NCI-H1436 treated with DMSO at 0.1 percent for 48 hours (cell line): ENCODE measurements around the gene TBC1D4.
"Not testable (repeated sequence)": the region's sequence is repeated elsewhere in the genome, so short reads cannot be mapped to it uniquely, and the experiment has no call there.

Experiments
- DNase-seq: peaks from one replicate; lab custom pipeline; 2025; lab: John Stamatoyannopoulos, UW

TBC1D4 gene

DNA sequence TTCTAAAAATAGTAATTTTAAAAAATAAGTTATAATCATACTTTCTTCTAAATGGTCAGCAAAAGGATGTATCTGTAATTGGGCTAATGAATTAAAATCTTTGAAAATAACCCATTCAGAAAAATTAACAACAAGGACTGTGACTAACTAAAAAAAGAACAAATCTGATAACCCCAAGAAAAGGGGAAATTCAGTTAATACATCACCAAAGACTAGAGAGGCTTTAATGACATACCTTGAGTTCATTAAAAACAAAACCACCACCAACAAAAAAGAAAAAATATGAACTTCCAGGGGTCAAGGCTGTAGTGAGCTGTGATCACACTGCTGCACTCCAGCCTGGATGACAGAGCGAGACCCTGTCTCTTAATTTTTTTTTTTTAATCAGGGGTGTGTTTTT is 121.8 kb downstream of the TBC1D4 start:
- no peak for DNase-seq

DNA sequence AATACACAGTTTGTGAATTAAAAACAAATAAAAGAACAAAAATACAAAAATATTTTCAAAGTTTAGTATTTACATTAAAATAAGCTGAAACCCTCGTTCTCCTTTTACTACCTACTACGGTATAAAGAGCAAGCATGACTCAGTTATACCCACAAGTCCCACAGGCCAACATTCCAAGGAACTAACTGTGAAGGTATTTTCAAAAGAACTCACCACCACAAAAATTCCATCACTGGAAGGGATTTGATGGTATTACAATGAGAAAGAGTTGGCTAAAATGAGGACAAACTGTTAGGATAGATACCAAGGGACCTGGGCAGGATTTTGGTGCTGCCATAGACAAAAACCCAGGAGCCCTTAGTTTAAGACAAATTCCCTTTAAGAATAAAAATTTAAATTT is 122.7 kb downstream of the TBC1D4 start:
- no peak for DNase-seq

DNA sequence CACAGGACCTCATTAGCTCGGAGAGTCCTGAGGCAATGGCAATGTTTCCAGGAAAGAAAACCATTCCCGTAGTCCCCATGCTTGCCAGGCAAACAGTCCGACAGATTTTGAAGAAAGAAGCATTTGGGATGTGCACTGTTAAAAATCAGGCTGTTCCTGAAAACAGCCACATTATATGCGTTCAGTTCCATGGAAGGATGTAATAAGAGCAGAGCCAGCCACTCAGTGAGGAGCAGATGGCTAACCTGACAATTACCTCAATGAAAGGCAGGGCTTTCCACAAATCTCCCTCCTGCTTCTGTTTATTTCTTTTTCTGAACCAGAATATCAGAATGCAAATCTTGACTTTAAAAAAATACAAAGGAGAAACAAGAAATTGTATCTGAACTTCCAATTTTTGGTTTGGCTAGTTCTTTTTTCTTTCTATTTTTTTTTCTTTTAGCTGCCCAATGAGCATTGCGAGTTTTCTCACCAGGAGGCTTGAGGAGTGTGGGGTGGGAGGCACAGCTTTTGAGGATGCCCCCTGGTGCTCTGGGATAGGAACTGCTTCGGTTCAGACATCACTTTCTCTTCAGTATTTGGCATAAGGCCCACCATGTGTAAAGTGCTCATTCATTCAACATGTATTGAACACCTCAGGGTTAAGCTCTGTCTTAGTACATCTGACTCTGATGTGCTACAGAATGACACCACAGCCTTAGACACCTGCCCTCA is 124.2 kb downstream of the TBC1D4 start:
- peak; percentile 60 for DNase-seq

- DNase-seq: no peak
These were observed 125.5 kb downstream of the TBC1D4 start for GRCh38 chr13:75356421-75356820.

DNA sequence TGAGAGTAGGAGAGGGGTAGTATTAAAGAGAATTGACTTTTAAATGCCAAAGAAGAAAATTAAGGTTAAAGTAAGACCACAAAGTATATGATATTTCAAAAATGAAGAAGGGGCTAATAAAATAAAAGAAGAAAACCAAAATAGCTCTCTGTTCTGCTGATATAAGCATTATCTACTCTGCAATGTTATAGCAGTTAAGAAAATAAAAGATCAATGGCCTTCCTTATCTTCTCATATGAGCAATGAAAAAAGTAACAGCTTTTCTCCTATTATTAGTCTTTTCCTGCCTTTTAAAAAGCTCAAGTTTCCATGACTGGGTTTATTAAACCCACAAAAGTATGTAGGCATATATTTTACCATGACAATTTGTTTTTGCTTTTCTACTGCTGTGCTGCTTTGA is 126.4 kb downstream of the TBC1D4 start:
- no peak for DNase-seq

- no peak for DNase-seq
These were observed 128.2 kb downstream of the TBC1D4 start for GRCh38 chr13:75353781-75354193.

GRCh38 chr13:75352641-75353327 is 129.2 kb downstream of the TBC1D4 start:
- no peak for DNase-seq

DNA sequence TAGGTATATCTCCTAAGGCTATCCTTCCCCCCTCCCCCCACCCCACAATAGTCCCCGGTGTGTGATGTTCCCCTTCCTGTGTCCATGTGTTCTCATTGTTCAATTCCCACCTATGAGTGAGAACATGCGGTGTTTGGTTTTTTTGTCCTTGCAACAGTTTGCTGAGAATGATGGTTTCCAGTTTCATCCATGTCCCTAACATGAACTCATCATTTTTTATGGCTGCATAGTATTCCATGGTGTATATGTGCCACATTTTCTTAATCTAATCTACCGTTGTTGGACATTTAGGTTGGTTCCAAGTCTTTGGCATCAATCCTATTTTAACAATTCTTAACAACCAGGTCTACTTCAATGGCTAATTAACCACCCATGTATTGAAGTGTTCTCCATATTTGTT is 130.4 kb downstream of the TBC1D4 start:
- DNase-seq: not testable (repeated sequence)

DNA sequence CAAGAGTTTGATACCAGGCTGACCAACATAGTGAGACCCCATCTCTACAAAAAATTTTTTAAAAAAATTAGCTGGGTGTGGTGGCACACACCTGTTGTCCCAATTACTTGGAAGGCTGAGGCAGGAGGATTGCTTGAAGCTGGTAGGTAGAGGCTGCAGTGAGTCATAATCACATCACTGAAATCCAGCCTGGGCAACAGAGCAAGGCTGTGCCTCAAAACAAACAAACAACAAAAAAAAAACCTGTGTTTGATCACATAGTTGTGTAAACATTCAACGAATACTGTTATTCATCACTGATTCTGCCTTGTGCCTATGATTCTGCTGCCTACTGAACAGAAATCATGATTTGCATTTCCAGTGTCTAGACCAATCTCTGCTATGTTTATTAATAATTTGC is 134.0 kb downstream of the TBC1D4 start:
- DNase-seq: no peak

DNA sequence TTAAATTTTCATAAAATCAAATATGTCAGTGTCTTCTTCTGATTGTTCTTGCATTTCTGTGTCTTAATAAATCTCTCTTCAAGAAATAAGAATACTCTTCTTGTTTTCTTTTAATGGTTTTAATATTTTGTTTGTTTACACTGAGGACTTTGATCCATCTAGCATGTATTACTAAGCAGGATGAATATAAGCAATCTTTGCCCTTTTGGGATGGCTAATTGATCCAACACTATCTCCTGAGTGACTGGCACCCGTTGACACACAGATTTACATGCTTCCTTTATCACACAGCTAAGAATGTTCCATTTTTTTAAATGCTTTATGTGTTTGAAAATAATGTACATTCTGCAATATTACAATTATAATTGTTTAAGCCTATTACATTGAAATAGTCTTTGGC is 134.5 kb downstream of the TBC1D4 start:
- no peak for DNase-seq

DNA sequence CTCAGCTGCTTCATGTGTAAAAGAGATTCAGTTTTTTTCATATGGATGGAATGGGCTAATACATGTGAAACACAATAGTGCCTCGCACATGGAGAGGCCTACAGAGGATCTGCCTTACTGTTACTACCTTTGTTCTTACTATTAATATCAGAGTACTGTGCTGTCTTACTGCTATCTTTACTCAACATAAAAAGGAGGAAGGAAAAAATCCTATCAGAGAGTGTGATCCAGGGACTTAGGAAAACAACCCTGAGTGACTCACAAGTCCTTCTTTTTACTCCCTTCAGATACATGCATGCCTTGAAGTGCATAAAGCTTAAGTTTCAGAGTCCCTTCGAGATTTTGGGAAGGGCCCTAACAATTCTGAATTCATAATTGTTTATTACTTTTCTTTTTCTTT is 136.8 kb downstream of the TBC1D4 start:
- DNase-seq: no peak

DNA sequence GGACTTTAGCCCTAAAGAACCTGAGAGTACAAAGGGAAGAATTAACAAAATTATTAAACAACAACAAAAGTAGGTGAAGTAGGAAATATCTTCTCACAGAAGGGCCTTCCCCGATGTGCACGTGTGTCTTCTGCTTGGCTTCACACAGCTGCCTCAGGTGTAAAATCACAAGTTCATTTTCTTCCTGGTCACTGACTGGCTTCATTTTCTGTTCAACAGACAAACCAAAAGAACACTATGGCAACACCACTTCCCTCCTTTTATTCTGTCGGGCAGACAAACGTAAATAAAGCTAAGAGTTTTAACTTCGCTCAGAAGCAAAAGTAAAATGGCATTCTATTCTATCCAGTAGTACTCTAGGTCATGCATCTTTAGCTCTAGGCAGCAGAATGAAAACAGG is 140.9 kb downstream of the TBC1D4 start:
- no peak for DNase-seq

DNA sequence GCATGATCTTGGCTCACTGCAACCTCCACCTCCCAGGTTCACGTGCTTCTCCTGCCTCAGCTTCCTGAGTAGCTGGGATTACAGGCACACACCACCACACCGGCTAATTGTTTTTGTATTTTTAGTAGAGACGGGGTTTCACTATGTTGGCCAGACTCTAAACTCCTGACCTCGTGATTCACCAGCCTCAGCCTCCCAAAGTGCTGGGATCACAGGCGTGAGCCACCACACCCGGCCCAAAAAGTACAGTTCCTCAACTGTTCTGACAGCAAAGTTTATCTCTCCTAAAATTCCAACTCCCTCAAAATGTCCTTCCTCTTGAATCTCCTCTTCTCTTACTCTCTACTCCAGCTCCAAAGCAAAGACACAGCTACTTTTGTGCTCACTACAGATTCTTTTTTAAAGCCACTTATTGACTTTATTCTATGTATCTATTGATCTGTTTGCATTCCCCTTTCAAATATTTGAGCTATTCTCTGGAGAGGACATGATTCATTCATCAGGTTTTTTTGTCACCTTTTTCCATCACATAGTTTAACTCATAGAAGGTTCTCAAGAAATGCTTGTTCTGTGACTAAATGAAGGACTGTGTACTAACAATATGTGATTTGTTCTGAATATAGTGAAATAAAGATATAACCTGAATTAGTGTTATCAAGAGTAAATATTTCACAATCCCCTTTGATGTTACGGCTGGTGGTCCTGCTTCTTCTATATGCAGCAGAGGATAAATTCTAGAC is 142.2 kb downstream of the TBC1D4 start:
- no peak for DNase-seq

DNA sequence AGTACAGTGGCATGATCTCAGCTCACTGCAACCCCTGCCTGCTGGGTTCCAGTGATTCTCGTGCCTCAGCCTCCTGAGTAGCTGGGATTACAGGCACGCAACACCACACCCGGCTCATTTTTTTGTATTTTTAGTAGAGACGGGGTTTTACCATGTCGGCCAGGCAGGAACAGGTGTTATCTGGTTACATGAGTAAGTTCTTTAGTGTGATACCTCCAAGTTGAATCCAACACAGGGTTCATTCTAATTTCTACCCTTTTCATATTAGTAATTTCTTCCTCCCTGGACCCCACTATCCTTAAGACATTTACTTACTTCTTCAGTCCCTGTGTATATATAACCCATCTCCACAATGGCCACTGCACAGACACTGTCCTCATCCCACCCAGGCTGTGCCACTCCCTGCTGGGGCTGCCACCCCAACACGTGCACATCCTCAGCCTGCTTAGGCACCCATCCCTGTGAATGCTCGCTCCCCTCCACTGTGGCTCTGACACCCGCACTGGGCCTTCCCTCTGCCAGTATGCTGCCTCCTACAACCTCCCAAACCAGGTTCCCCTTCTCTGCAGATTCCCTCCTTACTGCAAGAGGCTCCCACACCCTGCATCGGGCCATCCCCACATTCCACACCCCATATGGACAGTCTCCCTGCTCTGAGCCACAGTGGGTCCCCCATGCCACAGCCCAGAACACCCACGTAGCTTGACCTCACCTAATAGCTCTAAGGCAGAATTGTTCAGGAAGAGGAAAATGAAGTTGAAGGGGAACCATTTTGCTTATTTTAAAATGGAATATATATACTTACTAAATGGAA is 147.1 kb downstream of the TBC1D4 start:
- no peak for DNase-seq

DNA sequence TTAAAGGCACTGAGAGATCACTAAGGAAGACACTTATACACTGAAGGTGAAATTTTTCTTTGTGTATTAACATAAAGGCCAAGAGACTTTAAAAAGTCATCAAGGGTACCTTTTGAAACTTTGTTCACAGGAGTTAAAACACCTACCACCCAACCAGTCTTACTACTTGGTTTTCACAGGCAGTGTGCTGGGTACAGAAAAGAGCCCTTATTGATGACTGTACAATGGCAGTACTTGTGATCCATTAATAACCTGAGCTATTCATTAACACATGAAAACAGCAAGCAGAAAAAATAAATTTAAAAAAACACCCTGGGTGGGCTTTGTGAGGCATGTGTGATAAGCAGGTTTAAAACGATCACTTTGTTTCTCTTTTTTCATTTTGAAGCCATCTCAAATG is 148.9 kb downstream of the TBC1D4 start:
- DNase-seq: no peak

DNA sequence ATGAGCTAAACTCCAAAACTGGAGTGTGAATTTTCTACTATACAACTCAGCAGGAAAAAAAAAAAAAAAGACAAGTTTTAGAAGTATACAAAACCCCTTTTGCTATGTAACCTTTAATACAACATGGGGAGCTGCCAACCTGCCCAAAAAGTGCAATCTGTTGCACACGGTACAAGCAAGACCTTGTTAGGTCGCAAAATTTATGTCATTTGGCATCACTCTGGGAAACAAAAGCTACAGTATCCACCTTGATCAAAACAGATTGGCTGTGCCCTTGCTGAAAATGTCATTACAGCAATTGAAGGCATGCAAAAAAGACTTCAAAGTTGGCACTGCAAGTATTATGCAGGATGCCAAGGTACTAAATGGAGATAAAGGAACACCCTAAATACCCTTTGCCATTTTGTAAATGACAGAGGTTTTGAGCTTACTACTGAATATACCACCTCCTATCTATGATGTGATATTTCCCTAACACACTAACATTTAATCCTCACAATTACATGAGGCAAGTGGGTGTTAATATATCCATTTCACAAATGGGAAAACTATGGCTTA is 150.1 kb downstream of the TBC1D4 start:
- no peak for DNase-seq

- no peak for DNase-seq
These were observed 151.2 kb downstream of the TBC1D4 start for GRCh38 chr13:75330770-75331169.

DNA sequence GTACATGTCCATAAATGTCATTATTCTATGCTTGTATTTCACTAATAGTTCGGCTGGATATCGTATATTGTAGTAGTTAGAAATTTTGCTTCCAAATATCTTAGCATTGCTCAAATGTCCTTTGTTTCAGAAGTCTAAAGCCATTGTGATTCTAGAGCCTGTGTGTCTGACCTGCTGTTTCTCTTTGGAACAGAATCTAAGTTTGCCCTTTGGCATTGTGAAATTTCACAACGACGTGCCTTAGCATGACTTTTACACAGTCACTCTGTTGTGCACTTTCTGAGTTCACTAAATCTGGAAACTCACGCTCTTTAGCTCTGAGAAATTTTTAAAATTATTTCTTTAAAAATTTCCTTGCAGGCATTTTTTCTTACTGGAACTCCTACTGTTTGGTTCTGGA is 152.2 kb downstream of the TBC1D4 start:
- no peak for DNase-seq

- DNase-seq: no peak
These were observed 152.9 kb downstream of the TBC1D4 start for GRCh38 chr13:75329097-75329496.

DNA sequence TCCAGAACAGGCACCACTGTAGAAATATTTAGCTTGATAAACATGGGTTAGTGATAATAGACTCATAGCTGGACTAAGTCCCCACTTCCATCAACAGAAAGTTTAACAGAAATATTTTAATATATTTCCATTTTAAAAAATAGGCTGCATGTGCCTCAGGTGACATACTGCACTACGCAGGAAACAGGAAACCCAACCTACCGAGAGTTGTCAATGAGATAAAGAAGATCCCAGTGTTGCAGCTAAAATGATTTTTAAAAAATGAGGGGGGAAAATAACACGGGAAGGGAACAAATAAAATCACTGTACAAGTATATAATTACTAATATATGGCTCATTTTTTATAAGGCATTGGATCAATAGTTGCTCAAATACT is 154.8 kb downstream of the TBC1D4 start:
- DNase-seq: no peak

GRCh38 chr13:75326173-75327134 is 155.5 kb downstream of the TBC1D4 start:
- no peak for DNase-seq
